Measurements from ENCODE around the gene CDR2.

GRCh38 chr16:22356930-22357634, 17.3 kb downstream of the CDR2 start:
- TF ChIP-seq EZH2 (IDR thresholded peaks at IDR 0.05; ENCODE audit: borderline replicate concordance, insufficient read depth, low read depth, low read length, poor library complexity, severe bottlenecking) (no peak), CTCF (IDR thresholded peaks at IDR 0.05) (no peak)
